GM19025 (cell line): ENCODE measurements around the gene CEP162.
"Not testable (repeated sequence)": the region's sequence is repeated elsewhere in the genome, so short reads cannot be mapped to it uniquely, and the experiment has no call there.

Experiments used
- ATAC-seq: cut with Tn5 transposase; IDR thresholded peaks from one replicate; pipeline ENCODE4 v1.9.1; 2021; ENCODE audit warnings: mild to moderate bottlenecking, low read depth, moderate library complexity; ENCODE audit not compliant: unreplicated experiment

CEP162 gene

DNA sequence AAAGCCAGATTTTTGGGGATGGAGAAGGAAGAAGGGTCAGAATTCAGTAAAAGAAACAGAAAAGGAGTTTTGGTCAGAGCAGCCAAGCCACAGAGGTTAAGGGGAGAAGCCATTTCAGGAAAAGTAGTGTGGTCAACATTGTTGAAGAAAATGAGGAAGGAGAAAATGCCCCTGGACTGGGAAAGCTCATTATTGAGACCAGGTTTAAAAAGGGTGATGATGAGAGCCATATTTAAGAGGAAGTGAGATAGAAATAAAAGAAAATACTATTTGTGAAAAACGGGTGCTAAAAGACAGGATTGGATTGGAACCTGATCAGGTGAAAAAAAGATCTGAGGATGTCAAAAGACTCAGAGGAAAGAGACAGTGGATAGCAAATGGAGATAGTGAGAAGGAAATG is 75.8 kb downstream of the CEP162 start:
- ATAC-seq, result no peak

- ATAC-seq, result peak; percentile 66
Measured at GRCh38 chr6:84150705-84151104, 76.7 kb downstream of the CEP162 start.

- ATAC-seq, result no peak
Measured at GRCh38 chr6:84141521-84141920, 85.9 kb downstream of the CEP162 start.

GRCh38 chr6:84139311-84139710 is 88.1 kb downstream of the CEP162 start:
- ATAC-seq, result no peak

DNA sequence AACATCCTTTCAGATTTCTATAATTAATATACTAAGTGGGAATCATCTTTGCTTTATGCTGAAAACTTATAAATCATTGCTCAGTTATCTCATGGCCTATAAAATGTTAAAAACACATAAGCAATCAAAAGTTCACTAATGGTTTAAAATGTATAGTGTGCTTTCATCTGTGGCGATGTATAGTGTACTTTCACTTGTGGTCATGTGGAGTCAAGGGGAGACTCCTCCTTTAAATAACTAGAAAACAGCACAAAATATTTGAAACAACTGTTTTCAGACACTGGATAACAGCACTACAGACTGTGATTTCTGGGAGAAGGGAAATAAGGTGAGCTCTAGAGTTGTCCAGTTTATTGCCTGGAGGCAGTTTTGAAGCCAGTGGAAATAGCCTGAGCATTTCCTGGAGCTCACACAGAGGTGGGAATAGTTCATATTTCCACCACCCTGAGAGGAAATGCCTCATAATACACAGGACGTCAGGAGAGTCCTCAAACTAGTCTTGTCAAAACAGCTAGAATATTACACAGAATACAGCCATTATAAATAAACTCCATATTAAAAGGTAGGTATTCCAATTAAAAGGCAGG is 89.4 kb downstream of the CEP162 start:
- no peak for ATAC-seq

GRCh38 chr6:84137051-84137375 is 90.4 kb downstream of the CEP162 start:
- ATAC-seq, result no peak

DNA sequence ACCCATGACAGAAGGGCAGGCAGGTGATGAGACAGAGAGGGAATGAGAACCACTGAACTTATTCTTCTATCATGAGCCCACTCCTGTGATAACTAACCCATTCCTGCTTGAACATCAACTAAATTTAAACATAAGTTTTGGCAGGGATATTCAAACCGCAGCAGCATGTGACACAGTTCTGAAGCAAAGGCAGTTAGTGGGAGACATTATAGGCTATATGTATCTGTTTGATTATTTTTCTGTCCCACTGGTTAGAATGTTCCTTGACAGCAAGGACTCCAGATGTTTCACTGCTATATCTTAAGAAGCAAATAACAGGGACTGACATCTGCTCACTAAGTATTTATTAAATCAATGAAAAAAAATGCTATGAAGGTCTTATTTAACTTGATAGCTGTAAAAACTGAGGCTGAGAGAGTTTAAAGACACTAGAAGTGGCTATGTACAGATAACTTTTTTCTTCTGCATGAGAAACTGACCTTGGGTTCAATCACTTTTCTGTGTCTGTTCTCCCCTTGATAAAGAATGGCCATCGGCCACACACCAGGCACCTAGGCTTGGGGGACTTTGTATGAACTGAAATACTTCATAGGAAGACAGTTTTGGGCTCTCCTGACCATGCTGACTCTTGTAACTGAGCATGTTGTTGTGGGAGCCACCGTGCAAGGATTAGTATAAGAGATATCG is 90.9 kb downstream of the CEP162 start:
- ATAC-seq, result no peak

DNA sequence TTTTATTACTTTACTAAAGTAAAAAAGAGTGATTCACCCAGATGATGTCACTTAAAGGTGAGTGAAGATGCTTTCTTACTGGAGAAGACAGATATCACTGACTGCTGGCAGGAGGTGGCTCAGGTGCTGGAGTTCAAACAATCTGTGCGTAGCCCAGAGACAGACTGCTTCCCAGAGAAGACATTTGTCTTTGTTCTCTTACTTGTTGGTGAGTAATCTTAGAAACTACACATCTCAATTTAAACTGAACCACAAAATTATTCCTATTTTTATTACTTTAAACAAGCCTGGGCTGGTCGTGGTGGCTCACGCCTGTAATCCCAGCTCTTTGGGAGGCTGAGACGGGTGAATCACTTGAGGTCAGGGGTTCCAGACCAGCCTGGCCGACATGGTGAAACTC is 92.2 kb downstream of the CEP162 start:
- no peak for ATAC-seq

DNA sequence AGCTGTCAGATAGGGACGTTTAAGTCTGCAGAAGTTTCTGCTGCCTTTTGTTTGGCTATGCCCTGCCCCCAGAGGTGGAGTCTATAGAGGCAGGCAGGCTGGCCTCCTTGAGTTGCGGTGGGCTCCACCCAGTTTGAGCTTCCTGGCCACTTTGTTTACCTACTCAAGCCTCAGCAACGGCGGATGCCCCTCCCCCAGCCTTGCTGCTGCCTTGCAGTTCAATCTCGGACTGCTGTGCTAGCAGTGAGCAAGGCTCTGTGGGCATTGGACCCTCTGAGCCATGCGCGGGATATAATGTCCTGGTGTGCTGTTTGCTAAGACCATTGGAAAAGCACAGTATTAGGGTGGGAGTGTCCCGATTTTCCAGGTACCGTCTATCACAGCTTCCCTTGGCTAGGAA is 94.1 kb downstream of the CEP162 start:
- ATAC-seq, result not testable (repeated sequence)

- ATAC-seq, result not testable (repeated sequence)
Measured at GRCh38 chr6:84129588-84129987, 97.9 kb downstream of the CEP162 start.

DNA sequence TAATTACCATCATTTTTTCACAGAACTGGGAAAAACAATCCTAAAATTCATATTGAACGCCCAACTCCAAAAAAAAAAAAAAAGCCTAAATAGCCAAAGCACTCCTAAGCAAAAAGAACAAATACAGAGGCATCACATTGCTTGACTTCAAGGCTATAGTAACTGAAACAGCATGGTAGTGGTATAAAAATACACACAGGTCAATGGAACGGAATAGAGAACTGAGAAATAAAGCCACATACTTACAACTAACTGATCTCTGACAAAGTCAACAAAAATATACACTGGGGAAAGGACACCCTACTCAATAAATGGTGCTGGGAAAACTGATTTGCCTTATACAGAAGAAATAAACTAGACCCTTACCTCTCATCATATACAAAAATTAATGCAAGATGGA is 104.3 kb downstream of the CEP162 start:
- no peak for ATAC-seq

- ATAC-seq, result no peak
Measured at GRCh38 chr6:84119277-84119676, 108.2 kb downstream of the CEP162 start.

- no peak for ATAC-seq
Measured at GRCh38 chr6:84118191-84118590, 109.3 kb downstream of the CEP162 start.

DNA sequence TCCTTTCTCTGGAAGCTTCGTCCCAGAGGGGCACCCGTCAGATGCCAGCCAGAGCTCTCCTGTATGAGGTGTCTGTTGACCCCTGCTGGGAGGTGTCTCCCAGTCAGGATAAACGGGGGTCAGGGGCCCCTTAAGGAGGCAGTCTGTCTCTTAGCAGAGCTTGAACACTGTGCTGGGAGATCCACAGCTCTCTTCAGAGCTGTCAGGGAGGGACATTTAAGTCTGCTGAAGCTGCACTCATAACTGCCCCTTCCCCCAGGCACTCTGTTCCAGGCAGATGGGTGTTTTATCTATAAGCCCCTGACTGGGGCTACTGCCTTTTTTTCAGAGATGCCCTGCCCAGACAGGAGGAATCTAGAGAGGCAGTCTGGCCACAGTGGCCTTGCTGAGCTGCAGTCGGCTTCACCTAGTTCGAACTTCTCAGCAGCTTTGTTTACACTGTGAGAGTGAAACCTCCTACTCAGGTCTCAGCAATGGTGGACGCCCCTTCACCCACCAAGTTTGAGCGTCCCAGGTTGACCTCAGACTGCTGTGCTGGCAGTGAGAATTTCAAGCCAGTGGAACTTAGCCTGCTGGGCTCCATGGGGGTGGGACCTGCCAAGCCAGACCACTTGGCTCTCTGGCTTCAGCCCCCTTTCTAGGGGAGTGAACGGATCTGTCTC is 112.4 kb downstream of the CEP162 start:
- ATAC-seq, result not testable (repeated sequence)

- ATAC-seq, result not testable (repeated sequence)
Measured at GRCh38 chr6:84111351-84111750, 116.1 kb downstream of the CEP162 start.

GRCh38 chr6:84107495-84107894 is 119.9 kb downstream of the CEP162 start:
- ATAC-seq, result no peak

DNA sequence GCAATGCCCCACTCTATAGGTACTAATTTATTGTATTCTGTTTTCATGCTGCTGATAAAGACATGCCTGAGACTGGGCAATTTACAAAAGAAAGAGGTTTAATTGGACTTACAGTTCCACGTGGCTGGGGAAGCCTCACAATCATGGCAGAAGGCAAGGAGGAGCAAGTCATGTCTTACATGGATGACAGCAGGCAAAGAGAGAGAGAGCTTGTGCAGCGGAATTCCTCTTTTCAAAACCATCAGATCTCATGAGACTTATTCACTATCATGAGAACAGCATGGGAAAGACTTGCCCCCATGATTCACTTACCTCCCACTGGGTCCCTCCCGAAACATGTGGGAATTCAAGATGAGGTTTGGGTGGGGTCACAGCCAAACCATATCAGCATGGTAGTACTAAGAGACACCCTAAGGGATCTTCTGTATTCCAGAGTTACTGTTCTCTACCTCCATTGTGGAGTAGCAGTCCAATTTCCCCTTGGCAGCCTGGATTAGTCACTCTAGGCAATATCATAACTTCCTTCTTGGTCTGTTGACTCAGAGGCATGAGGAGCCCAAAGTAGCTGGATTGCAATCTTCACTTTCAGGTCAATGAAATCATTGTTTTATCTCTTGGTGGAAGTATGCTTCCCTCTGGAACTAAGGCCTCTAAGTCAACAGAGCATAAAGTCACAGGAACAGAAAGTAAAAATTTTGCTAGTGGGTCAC is 122.1 kb downstream of the CEP162 start:
- ATAC-seq, result not testable (repeated sequence)

DNA sequence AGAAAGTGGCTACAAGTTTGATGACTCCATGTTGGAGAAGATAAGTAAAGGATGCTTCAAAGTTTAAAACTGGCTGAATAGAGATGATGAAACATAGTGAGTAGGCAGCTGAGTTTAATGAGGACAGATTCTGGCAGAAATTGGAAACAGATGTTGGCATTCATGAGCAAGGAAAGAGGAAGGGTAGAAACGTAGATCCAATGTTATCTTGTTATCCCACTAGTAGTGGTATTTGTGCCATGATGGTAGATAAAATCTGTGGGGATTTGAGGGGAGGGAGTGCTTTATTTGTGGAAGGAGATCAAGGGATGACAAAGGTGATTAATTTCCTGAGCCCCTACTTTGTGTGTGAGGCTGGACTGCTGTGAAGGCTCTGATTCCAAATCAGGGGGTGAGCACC is 124.4 kb downstream of the CEP162 start:
- ATAC-seq, result no peak

- no peak for ATAC-seq
Measured at GRCh38 chr6:84095156-84095555, 132.3 kb downstream of the CEP162 start.

DNA sequence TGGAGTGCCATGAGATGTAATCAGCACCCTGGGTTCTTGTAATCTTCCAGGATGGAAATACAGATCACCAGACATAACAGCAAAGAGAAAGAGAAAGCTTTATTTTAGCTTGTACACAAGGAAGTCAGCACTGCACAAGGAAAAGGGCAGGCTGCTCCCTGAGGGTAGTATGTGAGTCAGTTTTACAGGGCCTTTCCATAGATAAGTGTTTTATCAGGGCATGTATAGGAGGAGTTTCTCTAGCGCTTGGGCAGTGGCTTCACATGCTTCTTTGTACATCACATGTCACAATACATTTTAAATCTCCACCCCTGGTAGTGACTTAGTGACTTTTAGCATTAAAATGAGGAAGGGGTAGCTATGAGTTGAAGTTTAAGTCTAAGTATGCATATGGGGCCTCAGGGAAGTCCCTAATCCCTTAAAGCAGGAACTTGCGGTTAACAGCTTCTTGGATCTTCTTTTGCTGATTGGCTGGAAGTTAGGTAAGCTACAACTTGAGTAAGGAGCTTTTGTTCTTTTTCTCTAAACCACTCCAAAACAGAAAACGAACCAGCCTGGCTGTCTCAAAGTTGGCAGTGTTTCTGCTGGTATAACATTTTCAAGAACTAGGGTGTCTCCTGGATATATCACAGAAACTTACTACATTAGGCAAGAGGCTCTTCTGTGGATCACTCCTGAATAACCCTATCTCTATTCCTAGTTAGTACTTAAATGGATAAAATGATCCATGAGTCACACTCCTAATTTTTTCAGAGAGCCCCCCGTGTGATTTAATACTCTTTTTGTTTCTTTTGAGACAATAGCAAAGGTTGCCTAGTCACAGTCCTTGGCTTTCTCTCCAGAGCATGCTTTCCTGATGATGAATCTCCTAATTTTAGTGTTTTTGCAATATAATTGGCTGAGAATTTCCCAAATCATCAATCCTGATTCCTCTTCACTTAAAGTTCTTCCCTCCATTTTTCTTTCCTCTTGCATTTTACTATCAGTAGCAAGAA is 133.7 kb downstream of the CEP162 start:
- ATAC-seq, result peak; percentile 59
